ENCODE results near the gene CDHR2.

- TF ChIP-seq POLR2A (IDR thresholded peaks at IDR 0.05), result no peak
- no peak for TF ChIP-seq CTCF (IDR thresholded peaks at IDR 0.05)
- TF ChIP-seq EP300 (IDR thresholded peaks at IDR 0.05), result no peak
These were observed 75.0 kb downstream of the CDHR2 start for GRCh38 chr5:176624142-176624541.

Measured in tibial nerve (tissue), 4 donors.